ENCODE measurements around the gene ZNF292.

GRCh38 chr6:87244380-87244779, 89.0 kb downstream of the ZNF292 start:
- TF ChIP-seq CTCF (IDR thresholded peaks at IDR 0.05) (no peak), POLR2A (IDR thresholded peaks at IDR 0.05) (no peak)

All from Peyer's patch (tissue), 4 donors.